Myocyte (in vitro differentiated cells): ENCODE measurements around the gene LAMB1. TPM values are rescaled to one million over a fixed set of nuclear protein-coding genes. Genes with fewer than 3 reads are reported as not detected.

Source experiments
- DNase-seq: peaks from one replicate; pipeline ENCODE4 v3.0.0-alpha.2; 2012; ENCODE audit warnings: low read depth
- total RNA-seq: library from RNA; depleted of rRNA; stranded (reverse); fragments of >200 nt; gene quantifications from 2 replicates; pipeline ENCODE4 v1.2.3, GENCODE V29; 2014

Gene LAMB1
- total RNA-seq, 1 donor from 2014 or later: 105 TPM

GRCh38 chr7:107999779-108000560, 3.0 kb downstream of the LAMB1 start:
- DNase-seq: peak; percentile 14

DNA sequence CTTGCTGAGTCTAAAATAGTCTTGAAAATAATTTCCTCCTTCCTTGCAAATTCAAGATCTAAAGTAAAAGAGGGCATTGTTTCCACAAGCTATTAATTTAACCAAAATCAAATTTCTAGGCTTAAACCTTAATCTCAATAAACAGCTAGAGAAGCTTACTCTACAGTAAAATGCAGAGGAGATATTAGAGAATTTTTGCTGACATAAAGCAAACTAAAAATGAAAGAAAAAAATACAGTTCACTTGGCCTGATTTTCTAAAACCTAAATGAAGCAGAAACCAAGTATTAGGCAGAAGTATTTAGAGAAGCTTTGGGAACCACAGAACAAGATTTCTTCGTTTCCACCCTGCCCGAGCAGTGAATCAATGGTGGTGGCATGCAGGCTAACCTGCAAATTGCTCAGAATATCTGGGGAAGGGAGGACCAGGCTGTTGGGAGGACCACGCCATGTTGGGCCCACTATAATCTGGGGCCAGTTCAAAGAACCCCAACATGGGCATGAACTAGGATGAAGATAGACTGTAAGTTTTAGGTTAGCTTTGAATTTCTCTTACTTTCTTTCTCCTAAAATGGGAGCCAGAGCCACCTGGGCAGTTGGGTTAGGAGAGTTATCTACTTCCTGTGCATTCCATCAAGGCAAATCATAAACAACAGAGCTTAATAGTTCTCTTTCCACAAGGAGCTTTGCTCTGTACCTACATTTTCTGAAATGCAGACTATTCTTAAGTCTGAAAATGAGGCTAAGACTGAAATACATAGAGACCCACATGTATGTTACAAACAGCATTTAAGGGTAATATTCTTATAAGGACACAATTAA, 4.1 kb downstream of the LAMB1 start:
- peak; percentile 22 for DNase-seq

DNA sequence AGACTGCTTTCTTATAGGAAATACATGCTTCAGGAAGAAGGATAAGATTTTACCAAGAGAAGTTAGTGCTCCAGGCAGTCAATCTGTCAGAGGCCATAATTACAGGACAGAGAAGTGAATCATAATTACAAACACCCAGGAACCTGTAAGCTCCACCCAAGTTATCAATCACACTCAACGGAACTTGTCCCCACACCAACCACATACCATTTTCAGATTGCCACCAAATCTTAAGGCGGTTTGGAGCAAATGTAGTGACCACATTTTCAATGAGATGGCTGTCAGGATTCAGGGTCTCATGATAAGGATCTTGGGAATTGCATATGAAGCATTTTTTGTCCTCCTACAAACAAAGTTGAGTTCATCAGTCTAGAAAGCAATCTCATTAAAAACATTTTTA, 4.8 kb downstream of the LAMB1 start:
- DNase-seq: no peak

- no peak for DNase-seq
These were observed 6.7 kb downstream of the LAMB1 start for GRCh38 chr7:107996072-107996882.

DNA sequence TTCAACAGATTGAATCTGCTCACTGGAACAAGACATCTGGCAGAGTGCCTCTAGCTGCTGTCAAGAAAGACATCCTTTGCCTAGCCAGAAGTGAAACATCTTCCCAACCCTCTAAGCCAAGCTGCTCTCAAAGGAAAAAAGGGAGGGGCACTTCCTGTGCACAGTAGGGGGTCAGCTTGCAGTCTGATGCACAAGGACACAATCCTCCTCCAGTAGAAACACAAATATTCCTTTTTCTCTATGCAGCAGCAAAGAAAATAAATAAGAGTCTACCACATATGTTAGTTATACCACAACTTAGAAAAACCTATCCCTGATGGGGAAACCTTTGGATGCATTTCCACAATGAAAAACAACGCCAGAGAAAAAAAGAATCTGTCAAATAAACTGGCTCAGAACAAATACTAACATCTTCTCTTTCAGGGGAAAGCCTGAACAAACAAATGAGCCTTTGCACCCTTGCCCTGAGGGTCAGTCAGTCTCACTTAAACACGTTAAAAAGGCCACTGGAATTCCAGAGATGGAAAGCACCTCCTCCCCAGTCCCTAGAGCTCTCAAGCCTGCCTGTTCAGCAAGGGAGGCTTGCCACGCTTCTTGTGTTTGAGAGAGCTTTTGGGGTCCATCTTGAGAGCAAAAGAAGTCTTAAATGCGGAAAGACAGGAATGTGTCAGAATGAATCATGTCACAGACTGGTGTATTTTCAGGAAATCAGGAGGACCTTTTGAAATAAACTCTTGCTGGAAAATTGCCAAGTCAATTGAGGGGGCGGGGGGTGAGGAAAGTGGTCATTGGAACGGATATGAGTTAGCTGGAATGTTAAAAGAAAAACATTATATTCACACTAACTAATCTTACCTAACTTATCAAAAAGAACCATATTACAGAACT, 7.5 kb downstream of the LAMB1 start:
- peak; percentile 76 for DNase-seq

DNA sequence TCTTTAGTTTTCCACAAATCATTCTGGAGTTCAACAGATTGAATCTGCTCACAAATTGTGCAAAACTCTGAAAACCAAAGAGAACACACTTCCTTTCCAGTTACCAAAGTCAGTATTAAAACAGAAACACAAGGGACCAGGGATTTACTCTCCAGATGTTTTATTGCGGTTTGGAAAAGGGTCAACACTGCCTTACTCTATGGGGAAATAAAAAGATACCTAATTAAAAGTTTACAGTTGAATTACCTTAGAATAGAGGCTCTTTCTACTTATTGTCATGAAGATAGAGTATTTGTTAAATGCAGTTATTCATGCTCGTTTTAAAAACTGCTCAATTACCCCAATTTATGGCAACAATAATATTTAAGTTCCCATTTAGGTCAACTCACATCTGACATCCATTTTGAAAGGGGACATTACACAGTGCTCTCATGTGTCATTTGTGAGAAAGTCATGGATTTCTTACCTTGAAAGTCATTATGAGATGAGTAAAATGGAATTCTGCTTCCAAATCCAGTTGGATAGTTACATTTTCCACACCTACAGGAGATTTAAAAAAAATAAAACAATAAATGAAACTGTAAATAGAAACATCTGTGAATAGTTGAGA, 8.4 kb downstream of the LAMB1 start:
- peak; percentile 41 for DNase-seq

GRCh38 chr7:107993891-107994291, 9.1 kb downstream of the LAMB1 start:
- peak; percentile 45 for DNase-seq

GRCh38 chr7:107989618-107990373, 13.2 kb downstream of the LAMB1 start:
- DNase-seq: peak; percentile 59

DNA sequence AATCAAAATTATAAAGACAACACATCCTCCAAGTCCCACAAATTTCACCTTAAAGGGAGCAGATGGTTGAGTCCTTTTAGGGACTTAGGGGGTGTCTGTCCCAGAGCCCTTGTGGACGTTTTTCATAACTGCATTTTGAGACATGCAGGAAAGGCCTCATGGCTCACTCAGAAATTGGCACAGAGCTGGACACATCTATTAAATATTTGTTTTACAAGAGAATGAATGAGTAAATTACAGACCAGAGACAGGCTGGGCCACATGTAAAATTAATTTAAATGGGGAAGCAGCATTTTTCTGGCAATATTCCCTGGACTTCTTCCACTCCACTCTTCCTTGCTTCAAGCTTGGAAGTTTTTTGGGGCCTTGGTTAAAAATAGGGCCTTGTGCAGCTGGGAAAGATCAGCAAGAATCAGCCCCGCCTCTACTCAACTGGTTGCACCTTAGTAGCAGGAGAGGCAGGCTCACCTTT, 20.0 kb downstream of the LAMB1 start:
- DNase-seq: peak; percentile 35

DNA sequence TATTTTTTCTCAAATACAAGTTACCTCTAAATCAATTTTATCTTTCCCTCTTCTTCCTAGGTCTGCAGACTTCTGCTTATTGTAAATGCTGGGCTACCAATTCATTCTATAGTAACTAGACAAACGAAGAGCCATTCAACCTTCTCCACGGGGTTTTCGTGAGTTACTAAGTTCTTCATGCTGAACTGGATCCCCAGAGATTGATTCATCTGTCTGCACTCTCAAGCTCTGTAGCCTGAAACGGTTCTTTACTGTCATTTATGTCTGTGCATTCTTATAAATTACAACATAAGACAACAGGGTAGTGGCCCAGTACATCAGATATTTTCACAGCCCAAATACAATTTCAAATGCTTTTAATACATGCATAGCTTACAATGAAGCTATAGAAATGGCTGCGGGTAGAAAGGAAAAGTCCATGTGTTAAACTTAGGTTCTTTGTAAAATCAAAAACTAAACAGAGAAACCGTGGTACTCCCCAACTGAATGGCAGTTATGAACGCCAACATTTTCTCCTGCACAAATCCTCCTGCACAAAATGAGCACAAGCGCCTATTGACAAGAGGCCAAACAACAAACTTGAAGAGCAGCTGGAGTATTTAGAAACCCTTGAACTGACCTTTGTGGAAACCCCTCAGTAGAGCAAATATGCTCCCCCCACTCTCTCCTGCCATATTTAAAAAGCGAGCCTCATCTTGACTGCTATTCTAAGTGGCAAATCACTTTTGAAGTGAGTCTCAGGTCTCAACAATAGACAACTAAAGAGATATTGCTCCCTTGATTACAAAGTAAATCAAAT, 20.7 kb downstream of the LAMB1 start:
- no peak for DNase-seq

- no peak for DNase-seq
These were observed 21.5 kb downstream of the LAMB1 start for GRCh38 chr7:107981466-107981865.

DNA sequence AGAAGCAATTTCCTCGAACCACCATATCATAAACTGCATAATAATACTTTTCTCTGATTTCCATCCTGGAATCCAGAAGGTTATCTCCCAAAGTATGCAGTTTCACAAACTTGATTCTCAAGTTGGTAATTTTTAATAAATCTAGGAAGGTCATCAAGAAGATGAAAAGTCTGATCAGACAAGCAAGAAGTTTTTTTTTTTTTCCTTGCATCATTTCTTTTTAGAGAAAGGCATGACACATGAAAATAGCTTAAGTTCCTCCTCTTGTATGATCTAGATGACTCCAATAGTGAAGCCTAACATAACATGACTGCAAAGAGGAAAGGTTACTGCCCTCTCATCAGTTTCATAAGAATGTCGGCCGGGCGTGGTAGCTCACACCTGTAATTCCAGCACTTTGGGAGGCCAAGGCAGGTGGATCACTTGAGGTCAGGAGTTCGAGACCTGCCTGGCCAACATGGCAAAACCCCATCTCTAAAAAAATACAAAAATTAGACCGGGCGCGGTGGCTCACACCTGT, 22.2 kb downstream of the LAMB1 start:
- no peak for DNase-seq

GRCh38 chr7:107980171-107980570, 22.8 kb downstream of the LAMB1 start:
- no peak for DNase-seq

DNA sequence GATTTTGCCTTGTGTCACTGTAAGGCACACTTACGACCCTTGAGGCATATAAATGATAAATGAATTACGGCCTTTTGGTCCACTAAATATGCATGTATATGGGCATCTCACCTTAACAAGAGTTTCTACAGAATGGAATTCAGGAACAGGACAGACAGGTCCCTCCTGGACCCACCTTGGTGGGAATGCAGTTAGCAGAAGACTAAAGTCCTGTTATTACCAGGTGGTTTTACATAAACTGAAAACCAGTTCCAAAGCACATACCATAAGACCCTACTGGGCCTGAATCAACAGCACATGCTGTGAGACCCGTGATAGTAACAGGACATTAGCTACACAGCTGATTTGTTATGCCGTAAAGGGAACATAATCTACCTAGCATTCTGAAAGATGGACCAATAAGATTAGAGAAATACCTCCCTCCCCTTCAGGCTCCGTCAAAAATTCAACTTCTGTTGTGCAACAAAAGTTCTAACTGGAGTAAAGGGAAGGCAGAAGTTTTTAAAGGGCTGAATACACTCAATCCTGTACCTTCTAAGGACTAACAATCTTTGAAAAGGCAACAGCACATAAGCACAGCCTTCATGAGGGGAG, 24.0 kb downstream of the LAMB1 start:
- DNase-seq: no peak

DNA sequence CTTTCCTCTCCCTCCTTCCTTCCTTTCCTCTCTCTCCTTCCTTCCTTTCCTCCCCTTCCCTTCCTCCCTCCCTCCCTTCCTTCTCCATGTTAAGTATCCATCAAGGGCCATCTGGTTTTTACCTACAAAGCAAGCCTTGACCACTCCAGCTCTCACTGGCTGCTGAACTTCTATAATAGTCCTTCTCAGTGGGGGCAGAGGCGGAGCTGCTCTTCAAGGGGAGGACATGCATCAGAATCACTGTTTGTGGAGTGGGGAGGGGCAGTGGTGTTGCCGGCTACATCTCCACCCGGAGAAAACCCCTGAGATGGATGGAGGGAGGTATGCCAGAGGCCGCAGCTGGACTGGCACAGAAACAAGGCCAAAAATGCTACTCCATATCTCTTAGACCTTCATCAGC, 25.9 kb downstream of the LAMB1 start:
- no peak for DNase-seq

- no peak for DNase-seq
These were observed 26.3 kb downstream of the LAMB1 start for GRCh38 chr7:107976620-107977019.

GRCh38 chr7:107975394-107976013, 27.5 kb downstream of the LAMB1 start:
- no peak for DNase-seq
